K562 (cell line): ENCODE results near the gene PADI1. TPM values are rescaled to one million over a fixed set of nuclear protein-coding genes. Genes with fewer than 3 reads are reported as not detected.

Experiments used
- CC2D1A ChIP-seq: fragments of 450-650 bp; IDR thresholded peaks from 2 replicates; pipeline ENCODE4 v1.6.1; 2017; ENCODE audit warnings: mild to moderate bottlenecking
- FOXK2 ChIP-seq, 2 experiments: fragments of 450-650 bp; IDR thresholded peaks in 1 of 2; conservative IDR thresholded peaks in 1 of 2; 2 replicates each; pipeline ENCODE4 v1.6.1; 2016; ENCODE audit warnings: low read depth in 2 of 2, mild to moderate bottlenecking in 1 of 2
- HMG20B ChIP-seq: fragments of 250-450 bp; sonication (Bioruptor Pico); IDR thresholded peaks from 2 replicates; pipeline ENCODE4 v1.5.0; 2021; ENCODE audit warnings: mild to moderate bottlenecking
- KLF13 ChIP-seq: fragments of 450-650 bp; IDR thresholded peaks from 2 replicates; pipeline ENCODE4 v1.6.1; 2016; ENCODE audit warnings: missing genetic modification characterization, low read depth, mild to moderate bottlenecking, missing compliant biosample characterization, moderate library complexity, borderline replicate concordance
- NBN ChIP-seq: fragments of 450-650 bp; IDR thresholded peaks from 2 replicates; pipeline ENCODE4 v1.6.1; 2016; ENCODE audit warnings: low read depth, mild to moderate bottlenecking
- NCOR1 ChIP-seq: fragments of 450-650 bp; IDR thresholded peaks from 2 replicates; pipeline ENCODE4 v1.6.1; 2016; ENCODE audit warnings: mild to moderate bottlenecking, moderate library complexity
- POLR2A ChIP-seq: fragments of 450-650 bp; conservative IDR thresholded peaks from 2 replicates; pipeline ENCODE4 v1.6.1; 2016
- PYGO2 ChIP-seq: fragments of 450-650 bp; IDR thresholded peaks from 2 replicates; pipeline ENCODE4 v1.6.1; 2016; ENCODE audit warnings: mild to moderate bottlenecking, missing genetic modification characterization, moderate library complexity, missing compliant biosample characterization
- RFX1 ChIP-seq: fragments of 450-650 bp; IDR thresholded peaks from 2 replicates; pipeline ENCODE4 v1.6.1; 2016; ENCODE audit warnings: mild to moderate bottlenecking, moderate library complexity
- SRSF9 ChIP-seq: fragments of 200-400 bp; formaldehyde crosslinking; IDR thresholded peaks from 2 replicates; pipeline ENCODE4 v1.6.1; 2017; ENCODE audit warnings: low read depth, low read length, borderline replicate concordance
- ZNF174 ChIP-seq: fragments of 250-450 bp; sonication (Bioruptor Pico); IDR thresholded peaks from 2 replicates; pipeline ENCODE4 v1.4.0; 2020; ENCODE audit warnings: mild to moderate bottlenecking
- ZNF175 ChIP-seq: fragments of 200-800 bp; sonication (Bioruptor generic); IDR thresholded peaks from 2 replicates; pipeline ENCODE4 v1.6.1; 2016; ENCODE audit warnings: low read depth, mild to moderate bottlenecking, missing genetic modification characterization, missing compliant biosample characterization
- polyA plus RNA-seq, 8 experiments: library from polyadenylated mRNA; depleted of rRNA in 4 of 8; stranded (reverse) in 5 of 8; unstranded in 3 of 8; fragments of >200 nt; fragmentation: Nextera tagmentation in 2 of 8; fragmentation: Illumina TruSeq in 1 of 8; extraction: Ambion mirVana in 2 of 8; extraction: Trizol in 1 of 8; gene quantifications; 2 replicates each; pipeline versions ENCODE4 v1.2.1 to v1.2.3, GENCODE V29; 2011 to 2014; ENCODE audit warnings: inconsistent platforms in 1 of 8, missing spikeins in 1 of 8
- total RNA-seq, 7 experiments: library from RNA; depleted of rRNA in 6 of 7; stranded (reverse); fragments of >200 nt in 6 of 7; fragmentation: Illumina TruSeq in 2 of 7; extraction: Trizol in 2 of 7; gene quantifications; 2 replicates each; pipeline versions ENCODE4 v1.2.1 to v1.2.3, GENCODE V29; 2011 to 2021; ENCODE audit warnings: low replicate concordance in 1 of 7
- TF ChIP-seq, protein P1 (sequence below): fragments of 450-650 bp; IDR thresholded peaks from 2 replicates; pipeline ENCODE4 v1.6.1; 2016; ENCODE audit warnings: mild to moderate bottlenecking, moderate library complexity
- TF ChIP-seq, protein P2 (sequence below): sonication (generic); formaldehyde crosslinking; IDR thresholded peaks from 2 replicates; pipeline ENCODE4 v1.8.0; 2022; ENCODE audit warnings: mild to moderate bottlenecking, missing genetic modification reagents, borderline replicate concordance
- TF ChIP-seq, protein P3 (sequence below): fragments of 450-650 bp; formaldehyde crosslinking; IDR thresholded peaks from 2 replicates; pipeline ENCODE4 v1.4.0; 2020; ENCODE audit warnings: mild to moderate bottlenecking, mixed read lengths

Gene PADI1
- total and polyA plus RNA-seq, 9 of the 15 experiments (the other 6 are each of a cell fraction or from before 2014, with no cell fraction given), result not detected

DNA sequence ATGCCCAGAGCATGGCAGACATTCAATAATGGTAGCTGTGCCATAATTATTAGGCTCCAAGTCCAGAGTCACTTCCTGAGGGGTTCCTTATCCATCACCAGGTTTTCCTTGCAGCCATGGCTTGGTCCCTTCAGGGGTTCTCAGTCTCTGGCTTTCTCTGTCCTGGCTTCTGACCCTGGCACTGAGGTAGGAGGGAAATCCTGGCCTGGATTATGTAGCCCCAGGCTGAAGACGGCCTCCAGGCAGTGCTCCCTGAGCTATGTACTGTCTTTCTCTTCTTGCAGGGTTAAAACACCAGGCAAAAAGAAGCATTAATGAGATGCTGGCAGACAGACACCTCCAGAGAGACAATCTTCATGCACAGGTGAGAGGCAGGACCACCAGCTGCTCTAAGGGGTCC, 34.5 kb downstream of the PADI1 start (continued):
- TF ChIP-seq, protein P1, sequence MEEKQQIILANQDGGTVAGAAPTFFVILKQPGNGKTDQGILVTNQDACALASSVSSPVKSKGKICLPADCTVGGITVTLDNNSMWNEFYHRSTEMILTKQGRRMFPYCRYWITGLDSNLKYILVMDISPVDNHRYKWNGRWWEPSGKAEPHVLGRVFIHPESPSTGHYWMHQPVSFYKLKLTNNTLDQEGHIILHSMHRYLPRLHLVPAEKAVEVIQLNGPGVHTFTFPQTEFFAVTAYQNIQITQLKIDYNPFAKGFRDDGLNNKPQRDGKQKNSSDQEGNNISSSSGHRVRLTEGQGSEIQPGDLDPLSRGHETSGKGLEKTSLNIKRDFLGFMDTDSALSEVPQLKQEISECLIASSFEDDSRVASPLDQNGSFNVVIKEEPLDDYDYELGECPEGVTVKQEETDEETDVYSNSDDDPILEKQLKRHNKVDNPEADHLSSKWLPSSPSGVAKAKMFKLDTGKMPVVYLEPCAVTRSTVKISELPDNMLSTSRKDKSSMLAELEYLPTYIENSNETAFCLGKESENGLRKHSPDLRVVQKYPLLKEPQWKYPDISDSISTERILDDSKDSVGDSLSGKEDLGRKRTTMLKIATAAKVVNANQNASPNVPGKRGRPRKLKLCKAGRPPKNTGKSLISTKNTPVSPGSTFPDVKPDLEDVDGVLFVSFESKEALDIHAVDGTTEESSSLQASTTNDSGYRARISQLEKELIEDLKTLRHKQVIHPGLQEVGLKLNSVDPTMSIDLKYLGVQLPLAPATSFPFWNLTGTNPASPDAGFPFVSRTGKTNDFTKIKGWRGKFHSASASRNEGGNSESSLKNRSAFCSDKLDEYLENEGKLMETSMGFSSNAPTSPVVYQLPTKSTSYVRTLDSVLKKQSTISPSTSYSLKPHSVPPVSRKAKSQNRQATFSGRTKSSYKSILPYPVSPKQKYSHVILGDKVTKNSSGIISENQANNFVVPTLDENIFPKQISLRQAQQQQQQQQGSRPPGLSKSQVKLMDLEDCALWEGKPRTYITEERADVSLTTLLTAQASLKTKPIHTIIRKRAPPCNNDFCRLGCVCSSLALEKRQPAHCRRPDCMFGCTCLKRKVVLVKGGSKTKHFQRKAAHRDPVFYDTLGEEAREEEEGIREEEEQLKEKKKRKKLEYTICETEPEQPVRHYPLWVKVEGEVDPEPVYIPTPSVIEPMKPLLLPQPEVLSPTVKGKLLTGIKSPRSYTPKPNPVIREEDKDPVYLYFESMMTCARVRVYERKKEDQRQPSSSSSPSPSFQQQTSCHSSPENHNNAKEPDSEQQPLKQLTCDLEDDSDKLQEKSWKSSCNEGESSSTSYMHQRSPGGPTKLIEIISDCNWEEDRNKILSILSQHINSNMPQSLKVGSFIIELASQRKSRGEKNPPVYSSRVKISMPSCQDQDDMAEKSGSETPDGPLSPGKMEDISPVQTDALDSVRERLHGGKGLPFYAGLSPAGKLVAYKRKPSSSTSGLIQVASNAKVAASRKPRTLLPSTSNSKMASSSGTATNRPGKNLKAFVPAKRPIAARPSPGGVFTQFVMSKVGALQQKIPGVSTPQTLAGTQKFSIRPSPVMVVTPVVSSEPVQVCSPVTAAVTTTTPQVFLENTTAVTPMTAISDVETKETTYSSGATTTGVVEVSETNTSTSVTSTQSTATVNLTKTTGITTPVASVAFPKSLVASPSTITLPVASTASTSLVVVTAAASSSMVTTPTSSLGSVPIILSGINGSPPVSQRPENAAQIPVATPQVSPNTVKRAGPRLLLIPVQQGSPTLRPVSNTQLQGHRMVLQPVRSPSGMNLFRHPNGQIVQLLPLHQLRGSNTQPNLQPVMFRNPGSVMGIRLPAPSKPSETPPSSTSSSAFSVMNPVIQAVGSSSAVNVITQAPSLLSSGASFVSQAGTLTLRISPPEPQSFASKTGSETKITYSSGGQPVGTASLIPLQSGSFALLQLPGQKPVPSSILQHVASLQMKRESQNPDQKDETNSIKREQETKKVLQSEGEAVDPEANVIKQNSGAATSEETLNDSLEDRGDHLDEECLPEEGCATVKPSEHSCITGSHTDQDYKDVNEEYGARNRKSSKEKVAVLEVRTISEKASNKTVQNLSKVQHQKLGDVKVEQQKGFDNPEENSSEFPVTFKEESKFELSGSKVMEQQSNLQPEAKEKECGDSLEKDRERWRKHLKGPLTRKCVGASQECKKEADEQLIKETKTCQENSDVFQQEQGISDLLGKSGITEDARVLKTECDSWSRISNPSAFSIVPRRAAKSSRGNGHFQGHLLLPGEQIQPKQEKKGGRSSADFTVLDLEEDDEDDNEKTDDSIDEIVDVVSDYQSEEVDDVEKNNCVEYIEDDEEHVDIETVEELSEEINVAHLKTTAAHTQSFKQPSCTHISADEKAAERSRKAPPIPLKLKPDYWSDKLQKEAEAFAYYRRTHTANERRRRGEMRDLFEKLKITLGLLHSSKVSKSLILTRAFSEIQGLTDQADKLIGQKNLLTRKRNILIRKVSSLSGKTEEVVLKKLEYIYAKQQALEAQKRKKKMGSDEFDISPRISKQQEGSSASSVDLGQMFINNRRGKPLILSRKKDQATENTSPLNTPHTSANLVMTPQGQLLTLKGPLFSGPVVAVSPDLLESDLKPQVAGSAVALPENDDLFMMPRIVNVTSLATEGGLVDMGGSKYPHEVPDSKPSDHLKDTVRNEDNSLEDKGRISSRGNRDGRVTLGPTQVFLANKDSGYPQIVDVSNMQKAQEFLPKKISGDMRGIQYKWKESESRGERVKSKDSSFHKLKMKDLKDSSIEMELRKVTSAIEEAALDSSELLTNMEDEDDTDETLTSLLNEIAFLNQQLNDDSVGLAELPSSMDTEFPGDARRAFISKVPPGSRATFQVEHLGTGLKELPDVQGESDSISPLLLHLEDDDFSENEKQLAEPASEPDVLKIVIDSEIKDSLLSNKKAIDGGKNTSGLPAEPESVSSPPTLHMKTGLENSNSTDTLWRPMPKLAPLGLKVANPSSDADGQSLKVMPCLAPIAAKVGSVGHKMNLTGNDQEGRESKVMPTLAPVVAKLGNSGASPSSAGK, result no peak
- no peak for TF ChIP-seq CC2D1A
- TF ChIP-seq HMG20B (CRISPR knock-in tag), result no peak
- TF ChIP-seq ZNF175 (CRISPR knock-in tag), result no peak
- no peak for TF ChIP-seq FOXK2 (conservative IDR thresholded peaks at IDR 0.05 in 1 of 2, IDR thresholded peaks at IDR 0.05 in 1 of 2; ENCODE audit: low read depth in 2 of 2)
- TF ChIP-seq, protein P2, sequence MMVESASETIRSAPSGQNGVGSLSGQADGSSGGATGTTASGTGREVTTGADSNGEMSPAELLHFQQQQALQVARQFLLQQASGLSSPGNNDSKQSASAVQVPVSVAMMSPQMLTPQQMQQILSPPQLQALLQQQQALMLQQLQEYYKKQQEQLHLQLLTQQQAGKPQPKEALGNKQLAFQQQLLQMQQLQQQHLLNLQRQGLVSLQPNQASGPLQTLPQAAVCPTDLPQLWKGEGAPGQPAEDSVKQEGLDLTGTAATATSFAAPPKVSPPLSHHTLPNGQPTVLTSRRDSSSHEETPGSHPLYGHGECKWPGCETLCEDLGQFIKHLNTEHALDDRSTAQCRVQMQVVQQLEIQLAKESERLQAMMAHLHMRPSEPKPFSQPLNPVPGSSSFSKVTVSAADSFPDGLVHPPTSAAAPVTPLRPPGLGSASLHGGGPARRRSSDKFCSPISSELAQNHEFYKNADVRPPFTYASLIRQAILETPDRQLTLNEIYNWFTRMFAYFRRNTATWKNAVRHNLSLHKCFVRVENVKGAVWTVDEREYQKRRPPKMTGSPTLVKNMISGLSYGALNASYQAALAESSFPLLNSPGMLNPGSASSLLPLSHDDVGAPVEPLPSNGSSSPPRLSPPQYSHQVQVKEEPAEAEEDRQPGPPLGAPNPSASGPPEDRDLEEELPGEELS (CRISPR knock-in tag), result no peak
- no peak for TF ChIP-seq PYGO2 (tag)
- no peak for TF ChIP-seq ZNF174 (CRISPR knock-in tag)
- TF ChIP-seq NBN, result no peak
- TF ChIP-seq NCOR1, result no peak
- no peak for TF ChIP-seq SRSF9
- TF ChIP-seq, protein P3, sequence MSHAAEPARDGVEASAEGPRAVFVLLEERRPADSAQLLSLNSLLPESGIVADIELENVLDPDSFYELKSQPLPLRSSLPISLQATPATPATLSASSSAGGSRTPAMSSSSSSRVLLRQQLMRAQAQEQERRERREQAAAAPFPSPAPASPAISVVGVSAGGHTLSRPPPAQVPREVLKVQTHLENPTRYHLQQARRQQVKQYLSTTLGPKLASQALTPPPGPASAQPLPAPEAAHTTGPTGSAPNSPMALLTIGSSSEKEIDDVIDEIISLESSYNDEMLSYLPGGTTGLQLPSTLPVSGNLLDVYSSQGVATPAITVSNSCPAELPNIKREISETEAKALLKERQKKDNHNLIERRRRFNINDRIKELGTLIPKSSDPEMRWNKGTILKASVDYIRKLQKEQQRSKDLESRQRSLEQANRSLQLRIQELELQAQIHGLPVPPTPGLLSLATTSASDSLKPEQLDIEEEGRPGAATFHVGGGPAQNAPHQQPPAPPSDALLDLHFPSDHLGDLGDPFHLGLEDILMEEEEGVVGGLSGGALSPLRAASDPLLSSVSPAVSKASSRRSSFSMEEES (CRISPR knock-in tag), result no peak
- no peak for TF ChIP-seq POLR2A
- no peak for TF ChIP-seq RFX1
- TF ChIP-seq KLF13 (tag), result no peak
